ENCODE results near the gene HNRNPF.

Gene HNRNPF

GRCh38 chr10:43370671-43371215 is 38.2 kb downstream of the HNRNPF start:
- DNase-seq (ENCODE audit: insufficient read length, low spot score), result no peak
- FAIRE-seq, result no peak
- TF ChIP-seq POLR2A (IDR thresholded peaks at IDR 0.05; ENCODE audit: low read depth, low read length), result no peak

DNA sequence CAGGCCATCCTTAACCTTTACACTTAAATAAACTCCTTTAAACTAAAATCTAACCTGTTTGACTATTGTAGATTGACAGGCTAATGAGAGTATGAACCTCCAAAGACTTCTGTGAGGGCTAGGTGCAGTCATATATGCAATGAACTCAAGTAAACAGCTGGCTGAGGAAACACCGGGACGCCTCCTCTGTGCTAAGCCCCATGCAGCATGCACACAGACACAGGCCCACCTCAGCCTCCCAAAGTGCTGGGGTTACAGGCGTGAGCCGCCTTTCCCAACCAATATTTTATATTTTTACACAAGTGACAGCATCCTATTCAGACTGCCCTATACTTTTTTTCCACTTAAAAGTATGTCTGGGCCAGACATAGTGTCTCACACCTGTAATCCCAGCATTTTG is 39.1 kb downstream of the HNRNPF start:
- TF ChIP-seq POLR2A (IDR thresholded peaks at IDR 0.05; ENCODE audit: low read depth, low read length), result no peak
- DNase-seq (ENCODE audit: insufficient read length, low spot score) (no peak), FAIRE-seq (no peak)

GRCh38 chr10:43365001-43365400 is 44.0 kb downstream of the HNRNPF start:
- FAIRE-seq (no peak), DNase-seq (ENCODE audit: insufficient read length, low spot score) (no peak)
- TF ChIP-seq POLR2A (IDR thresholded peaks at IDR 0.05; ENCODE audit: low read depth, low read length), result no peak

- no peak for TF ChIP-seq POLR2A (IDR thresholded peaks at IDR 0.05; ENCODE audit: low read depth, low read length)
- DNase-seq (ENCODE audit: insufficient read length, low spot score) (no peak), FAIRE-seq (no peak)
These were observed 46.7 kb downstream of the HNRNPF start for GRCh38 chr10:43362191-43362839.

GRCh38 chr10:43361547-43362190 is 47.3 kb downstream of the HNRNPF start:
- no peak for TF ChIP-seq POLR2A (IDR thresholded peaks at IDR 0.05; ENCODE audit: low read depth, low read length)
- FAIRE-seq (no peak), DNase-seq (ENCODE audit: insufficient read length, low spot score) (no peak)

DNA sequence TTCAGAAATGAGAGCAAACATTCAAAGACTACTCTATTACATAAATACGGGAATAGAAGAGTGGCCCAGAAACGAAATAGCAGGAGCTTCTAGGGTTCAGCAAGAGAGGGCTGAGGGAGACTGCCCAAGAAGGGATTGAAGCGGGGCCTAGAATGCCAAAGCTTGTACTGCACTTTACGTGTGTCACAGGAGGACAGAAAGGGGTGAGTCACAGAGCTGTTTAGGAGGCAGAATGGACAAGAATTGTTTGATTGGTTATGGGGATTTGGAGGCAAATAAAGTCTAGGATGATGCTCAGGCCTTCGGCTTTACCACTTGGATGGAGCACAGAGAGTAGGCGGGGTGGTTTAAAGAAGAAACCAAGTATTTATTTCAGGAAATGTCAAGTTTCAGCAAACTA is 48.9 kb downstream of the HNRNPF start:
- no peak for TF ChIP-seq POLR2A (IDR thresholded peaks at IDR 0.05; ENCODE audit: low read depth, low read length)
- no peak for DNase-seq (ENCODE audit: insufficient read length, low spot score)
- no peak for FAIRE-seq

DNA sequence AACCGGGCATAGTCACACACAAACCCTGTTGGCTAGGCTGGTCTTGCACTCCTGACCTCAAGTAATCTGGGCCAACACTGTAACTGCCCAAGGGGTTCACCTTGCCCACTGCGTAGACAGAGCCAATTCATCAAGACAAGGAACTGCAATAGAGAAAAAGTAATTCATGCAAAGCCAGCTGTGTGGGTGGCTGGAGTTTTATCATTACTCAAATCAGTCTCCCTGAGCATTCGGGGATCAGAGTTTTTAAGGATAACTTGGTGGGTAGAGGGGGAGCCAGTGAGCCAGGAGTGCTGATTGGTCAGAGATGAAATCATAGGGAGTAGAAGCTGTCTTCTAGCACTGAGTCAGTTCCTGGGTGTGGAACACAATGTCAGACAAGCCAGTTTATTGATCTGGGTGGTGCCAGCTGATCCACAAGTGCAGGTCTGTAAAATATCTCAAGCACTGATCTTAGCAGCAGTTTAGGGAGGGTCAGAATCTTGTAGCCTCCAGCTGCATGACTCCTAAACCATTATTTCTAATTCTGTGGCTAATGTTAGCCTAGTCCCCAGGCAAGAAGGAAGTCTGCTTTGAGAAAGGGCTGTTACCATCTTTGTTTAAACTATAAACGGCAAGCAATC is 53.1 kb downstream of the HNRNPF start:
- DNase-seq (ENCODE audit: insufficient read length, low spot score) (no peak), FAIRE-seq (peak; percentile 93)
- no peak for TF ChIP-seq POLR2A (IDR thresholded peaks at IDR 0.05; ENCODE audit: low read depth, low read length)

GRCh38 chr10:43354879-43355380 is 54.1 kb downstream of the HNRNPF start:
- DNase-seq (ENCODE audit: insufficient read length, low spot score) (no peak), FAIRE-seq (no peak)
- no peak for TF ChIP-seq POLR2A (IDR thresholded peaks at IDR 0.05; ENCODE audit: low read depth, low read length)

- no peak for TF ChIP-seq POLR2A (IDR thresholded peaks at IDR 0.05; ENCODE audit: low read depth, low read length)
- DNase-seq (ENCODE audit: insufficient read length, low spot score) (no peak), FAIRE-seq (no peak)
These were observed 54.7 kb downstream of the HNRNPF start for GRCh38 chr10:43354330-43354635.

DNA sequence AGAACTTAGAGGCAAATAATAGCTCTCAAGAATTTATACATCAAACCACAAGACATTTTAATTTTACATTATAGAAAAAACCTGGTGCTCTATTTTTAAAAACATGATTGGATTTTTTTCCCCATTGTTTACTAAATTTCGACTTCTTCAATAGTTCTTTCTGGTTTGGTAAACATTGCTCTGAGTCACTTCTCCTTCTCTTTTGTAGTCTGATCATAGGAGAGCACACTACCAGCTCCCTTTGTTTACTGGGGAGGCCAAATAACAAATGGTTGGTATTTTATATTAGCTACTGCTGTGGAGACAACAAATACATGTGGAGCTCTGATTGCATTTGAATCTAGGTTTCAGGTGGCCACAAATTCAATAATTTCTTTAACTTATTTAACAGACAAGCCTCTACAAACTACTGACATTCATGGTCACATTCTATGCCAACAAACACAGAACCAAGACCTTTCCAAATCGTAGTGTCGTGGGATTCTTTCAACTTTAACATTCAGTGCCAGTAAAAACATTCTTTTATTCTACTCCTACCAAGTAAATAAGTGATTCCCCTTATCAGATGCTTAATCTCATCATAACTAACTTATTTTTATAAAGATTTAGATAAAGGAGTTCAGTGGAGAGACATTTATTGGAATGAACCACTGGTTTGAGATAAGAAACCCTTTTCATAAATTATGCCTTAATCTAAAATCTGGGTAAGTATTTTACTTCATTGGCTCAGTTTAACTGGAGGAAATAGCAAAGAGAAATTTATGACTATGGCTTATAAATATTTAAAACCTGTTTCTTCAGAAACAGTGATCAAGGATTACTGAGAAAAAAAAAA is 55.3 kb downstream of the HNRNPF start:
- no peak for FAIRE-seq
- DNase-seq (ENCODE audit: insufficient read length, low spot score), result no peak
- TF ChIP-seq POLR2A (IDR thresholded peaks at IDR 0.05; ENCODE audit: low read depth, low read length), result no peak

DNA sequence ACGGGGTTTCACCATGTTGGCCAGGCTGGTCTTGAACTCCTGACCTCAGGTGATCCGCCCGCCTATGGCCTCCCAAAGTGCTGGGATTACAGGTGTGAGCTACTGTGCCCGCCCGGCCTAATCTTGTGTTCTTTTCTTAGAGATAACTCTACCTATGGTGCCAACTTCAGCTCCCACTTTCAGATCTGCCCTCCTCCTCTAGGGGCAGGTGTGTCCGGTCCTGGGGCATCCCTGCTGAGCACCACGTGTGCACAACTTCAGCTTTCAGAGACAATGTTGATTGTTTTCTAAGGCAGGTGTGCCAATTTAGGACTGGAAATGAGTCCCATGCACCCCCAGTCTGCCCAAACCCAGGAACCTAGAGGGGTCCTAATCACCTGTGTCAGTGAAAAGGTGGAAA is 56.0 kb downstream of the HNRNPF start:
- FAIRE-seq (no peak), DNase-seq (ENCODE audit: insufficient read length, low spot score) (no peak)
- TF ChIP-seq POLR2A (IDR thresholded peaks at IDR 0.05; ENCODE audit: low read depth, low read length), result no peak

GRCh38 chr10:43351301-43351700 is 57.7 kb downstream of the HNRNPF start:
- no peak for FAIRE-seq
- TF ChIP-seq POLR2A (IDR thresholded peaks at IDR 0.05; ENCODE audit: low read depth, low read length), result no peak
- no peak for DNase-seq (ENCODE audit: insufficient read length, low spot score)

- no peak for FAIRE-seq
- no peak for TF ChIP-seq POLR2A (IDR thresholded peaks at IDR 0.05; ENCODE audit: low read depth, low read length)
- no peak for DNase-seq (ENCODE audit: insufficient read length, low spot score)
These were observed 58.3 kb downstream of the HNRNPF start for GRCh38 chr10:43350686-43351085.

GRCh38 chr10:43350156-43350555 is 58.8 kb downstream of the HNRNPF start:
- no peak for TF ChIP-seq POLR2A (IDR thresholded peaks at IDR 0.05; ENCODE audit: low read depth, low read length)
- FAIRE-seq (no peak), DNase-seq (ENCODE audit: insufficient read length, low spot score) (no peak)
